Nephron progenitor cell (in vitro differentiated cells): ENCODE data around the gene HOXC6.

Experiments
- DNase-seq: peaks from one replicate; pipeline ENCODE4 v3.0.0; 2021
- H3K27ac Mint-ChIP-seq: 2 replicates; pipeline ENCODE4 v1.8.0; 2021; ENCODE audit warnings: mild to moderate bottlenecking, moderate library complexity, mixed read lengths
- H3K27me3 Mint-ChIP-seq: 2 replicates; pipeline ENCODE4 v1.8.0; 2021; ENCODE audit warnings: mild to moderate bottlenecking, low read depth, mixed read lengths; ENCODE audit not compliant: poor library complexity
- H3K36me3 Mint-ChIP-seq: 2 replicates; pipeline ENCODE4 v1.8.0; 2021; ENCODE audit warnings: low read depth, mixed read lengths
- H3K4me1 Mint-ChIP-seq: 2 replicates; pipeline ENCODE4 v1.8.0; 2021; ENCODE audit warnings: mixed read lengths
- H3K4me3 Mint-ChIP-seq: 2 replicates; pipeline ENCODE4 v1.8.0; 2021; ENCODE audit warnings: mild to moderate bottlenecking, moderate library complexity, mixed read lengths
- H3K9me3 Mint-ChIP-seq: 2 replicates; pipeline ENCODE4 v1.8.0; 2021; ENCODE audit warnings: mild to moderate bottlenecking, moderate library complexity, mixed read lengths
- CTCF ChIP-seq: fragments of 200-600 bp; sonication (generic); IDR thresholded peaks from 2 replicates; pipeline ENCODE4 v1.5.0; 2021; ENCODE audit warnings: antibody characterized with exemption

Gene HOXC6

GRCh38 chr12:54050482-54050810 lies 22.2 kb downstream of the HOXC6 start:
- no peaks in the 10 kb centered on the region for H3K9me3 Mint-ChIP-seq
- TF ChIP-seq CTCF, result no peak
- peak overlapping the region; percentile 96 for H3K27ac Mint-ChIP-seq
- no peaks in the 10 kb centered on the region for H3K27me3 Mint-ChIP-seq
- peak overlapping the region; percentile 95 for H3K4me3 Mint-ChIP-seq
- H3K36me3 Mint-ChIP-seq, result peaks cover 53% of the 10 kb centered on the region
- no peak for DNase-seq
- H3K4me1 Mint-ChIP-seq, result peaks cover 100% of the 10 kb centered on the region

DNA sequence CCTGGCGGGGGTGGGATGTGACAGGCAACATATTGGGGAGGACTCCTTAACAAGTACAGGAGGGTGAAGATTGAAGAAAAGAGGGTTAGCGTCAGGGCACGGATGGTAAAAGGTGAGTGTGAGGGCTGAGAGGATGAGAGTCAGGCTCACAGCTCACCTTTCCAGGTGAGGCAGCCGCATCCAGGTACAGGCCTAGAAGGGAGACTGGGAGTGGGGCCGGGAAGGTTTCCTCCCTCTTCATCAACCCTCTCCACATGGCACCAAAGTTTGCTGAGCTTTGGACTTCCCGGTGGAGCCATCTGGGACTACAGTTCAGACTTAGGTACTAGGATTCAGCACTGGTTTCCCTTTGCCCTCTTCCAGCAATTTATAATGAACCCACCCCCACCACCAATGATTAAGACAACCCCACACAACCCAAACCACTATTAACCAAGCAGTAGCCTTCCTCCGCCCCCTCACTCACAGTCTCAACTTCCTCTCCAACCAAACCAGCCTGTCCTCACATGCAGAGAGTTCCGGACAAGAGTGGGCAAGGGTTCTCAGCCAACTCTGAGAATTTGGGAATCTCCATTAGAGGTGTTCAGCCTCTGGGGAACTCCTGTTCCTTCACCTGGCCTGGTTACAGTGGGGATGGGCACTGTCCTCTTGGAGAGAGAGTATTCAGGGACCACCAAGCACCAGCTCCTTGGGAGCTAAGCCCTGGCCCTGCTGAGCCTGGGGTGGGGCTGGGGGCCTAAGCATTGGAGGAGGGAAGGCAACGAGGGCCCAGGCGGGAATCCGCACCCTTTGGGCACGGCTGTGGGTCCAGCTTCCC lies 23.0 kb downstream of the HOXC6 start:
- peak; percentile 42 for DNase-seq
- H3K4me3 Mint-ChIP-seq, result peak overlapping the region; percentile 95
- H3K4me1 Mint-ChIP-seq, result peaks cover 100% of the 10 kb centered on the region
- no peak for TF ChIP-seq CTCF
- peaks cover 53% of the 10 kb centered on the region for H3K36me3 Mint-ChIP-seq
- no peaks in the 10 kb centered on the region for H3K27me3 Mint-ChIP-seq
- H3K27ac Mint-ChIP-seq, result peak overlapping the region; percentile 77
- H3K9me3 Mint-ChIP-seq, result no peaks in the 10 kb centered on the region

- H3K27me3 Mint-ChIP-seq, result no peaks in the 10 kb centered on the region
- no peak for TF ChIP-seq CTCF
- peaks cover 52% of the 10 kb centered on the region for H3K36me3 Mint-ChIP-seq
- peak overlapping the region; percentile 95 for H3K4me3 Mint-ChIP-seq
- H3K27ac Mint-ChIP-seq, result peak overlapping the region; percentile 97
- H3K4me1 Mint-ChIP-seq, result peaks cover 100% of the 10 kb centered on the region
- peak; percentile 80 for DNase-seq
- no peaks in the 10 kb centered on the region for H3K9me3 Mint-ChIP-seq
Measured at GRCh38 chr12:54051874-54052437, 23.7 kb downstream of the HOXC6 start.

- peak overlapping the region; percentile 97 for H3K27ac Mint-ChIP-seq
- TF ChIP-seq CTCF, result no peak
- no peaks in the 10 kb centered on the region for H3K9me3 Mint-ChIP-seq
- H3K36me3 Mint-ChIP-seq, result peaks cover 53% of the 10 kb centered on the region
- peak; percentile 67 for DNase-seq
- no peaks in the 10 kb centered on the region for H3K27me3 Mint-ChIP-seq
- peaks cover 100% of the 10 kb centered on the region for H3K4me1 Mint-ChIP-seq
- H3K4me3 Mint-ChIP-seq, result peak overlapping the region; percentile 95
Measured at GRCh38 chr12:54052438-54053002, 24.3 kb downstream of the HOXC6 start.

- DNase-seq, result no peak
- H3K4me1 Mint-ChIP-seq, result peaks cover 100% of the 10 kb centered on the region
- no peaks in the 10 kb centered on the region for H3K27me3 Mint-ChIP-seq
- peak overlapping the region; percentile 97 for H3K27ac Mint-ChIP-seq
- peaks cover 48% of the 10 kb centered on the region for H3K36me3 Mint-ChIP-seq
- H3K4me3 Mint-ChIP-seq, result peak overlapping the region; percentile 95
- no peak for TF ChIP-seq CTCF
- H3K9me3 Mint-ChIP-seq, result no peaks in the 10 kb centered on the region
Measured at GRCh38 chr12:54053003-54053750, 24.9 kb downstream of the HOXC6 start.
